Measurements from ENCODE around the gene WDFY4. TPM values are rescaled to one million over a fixed set of nuclear protein-coding genes. Genes with fewer than 3 reads are reported as not detected.

WDFY4 gene
- total and polyA plus RNA-seq, 2 experiments from 2014 or later: not detected

- in situ Hi-C loops (cut with MboI): no loop called here
- Histone ChIP-seq H3K79me2 (ENCODE audit: insufficient read depth) (no peaks in the 10 kb centered on the region), H3K4me3 (no peak overlapping the region), H4K20me1 (ENCODE audit: insufficient read depth) (no peaks in the 10 kb centered on the region), H3K9me3 (ENCODE audit: low read depth) (no peaks in the 10 kb centered on the region), H3F3A (ENCODE audit: insufficient read depth) (no peaks in the 10 kb centered on the region), H3K4me2 (ENCODE audit: unreplicated experiment) (no peak overlapping the region), H3K36me3 (ENCODE audit: low read depth) (no peaks in the 10 kb centered on the region), H3K27ac (no peak overlapping the region), H2AFZ (no peak overlapping the region), H3K4me1 (ENCODE audit: insufficient read depth) (peaks cover 5% of the 10 kb centered on the region), H3K27me3 (replicated peaks; ENCODE audit: insufficient read depth) (no peaks in the 10 kb centered on the region), H3K9ac (no peak overlapping the region), H3K9me2 (ENCODE audit: insufficient read depth) (no peaks in the 10 kb centered on the region)
- WGBS, 2 experiments (ENCODE audit: low coverage in 1 of 2, low lambda C conversion rate in 2 of 2, missing lambda C conversion rate in 2 of 2): 87 to 91% methylated on average over 6 of the region's 6 CpGs
- DNase-seq: no peak
- TF ChIP-seq EZH2phosphoT487 (IDR thresholded peaks at IDR 0.05; ENCODE audit: insufficient read depth, low read depth) (no peak), EZH2 (IDR thresholded peaks at IDR 0.05; ENCODE audit: insufficient read depth, poor library complexity, severe bottlenecking) (no peak)
Measured at GRCh38 chr10:49021685-49022084, 337.0 kb downstream of the WDFY4 start.

GRCh38 chr10:49023071-49023470 is 338.4 kb downstream of the WDFY4 start:
- in situ Hi-C loops (cut with MboI): no loop called here
- Histone ChIP-seq H3K4me2 (ENCODE audit: unreplicated experiment) (no peak overlapping the region), H3K27me3 (replicated peaks; ENCODE audit: insufficient read depth) (no peaks in the 10 kb centered on the region), H3K4me3 (no peak overlapping the region), H3K79me2 (ENCODE audit: insufficient read depth) (no peaks in the 10 kb centered on the region), H3K9me2 (ENCODE audit: insufficient read depth) (no peaks in the 10 kb centered on the region), H3K9me3 (ENCODE audit: low read depth) (no peaks in the 10 kb centered on the region), H3K36me3 (ENCODE audit: low read depth) (no peaks in the 10 kb centered on the region), H3F3A (ENCODE audit: insufficient read depth) (no peaks in the 10 kb centered on the region), H3K4me1 (ENCODE audit: insufficient read depth) (peaks cover 5% of the 10 kb centered on the region), H4K20me1 (ENCODE audit: insufficient read depth) (no peaks in the 10 kb centered on the region), H3K9ac (no peak overlapping the region), H2AFZ (no peak overlapping the region), H3K27ac (no peak overlapping the region)
- no peak for DNase-seq
- TF ChIP-seq EZH2phosphoT487 (IDR thresholded peaks at IDR 0.05; ENCODE audit: insufficient read depth, low read depth) (no peak), EZH2 (IDR thresholded peaks at IDR 0.05; ENCODE audit: insufficient read depth, poor library complexity, severe bottlenecking) (no peak)
- WGBS, 2 experiments (ENCODE audit: low coverage in 1 of 2, low lambda C conversion rate in 2 of 2, missing lambda C conversion rate in 2 of 2): 56 to 60% methylated on average over 2 of the region's 2 CpGs

GRCh38 chr10:49023752-49024151 is 339.1 kb downstream of the WDFY4 start:
- no peaks in the 10 kb centered on the region for H3F3A ChIP-seq (ENCODE audit: insufficient read depth)
- peak; percentile 49 for DNase-seq
- H3K27ac ChIP-seq: peak overlapping the region; percentile 15; the same call in 1 of the 2 replicates
- no peak overlapping the region for H3K4me2 ChIP-seq (ENCODE audit: unreplicated experiment)
- H3K9ac ChIP-seq: 0 out of 2 replicates have a peak overlapping the region, but pooled peaks have one; percentile 22
- H3K9me3 ChIP-seq (ENCODE audit: low read depth): no peaks in the 10 kb centered on the region
- no peaks in the 10 kb centered on the region for H3K27me3 ChIP-seq (replicated peaks; ENCODE audit: insufficient read depth)
- WGBS, 2 experiments (ENCODE audit: low coverage in 1 of 2, low lambda C conversion rate in 2 of 2, missing lambda C conversion rate in 2 of 2): 33 to 34% methylated on average over 5 of the region's 5 CpGs
- no peaks in the 10 kb centered on the region for H3K79me2 ChIP-seq (ENCODE audit: insufficient read depth)
- peak overlapping the region; percentile 49; the same call in 1 of the 2 replicates for H2AFZ ChIP-seq
- no peaks in the 10 kb centered on the region for H3K36me3 ChIP-seq (ENCODE audit: low read depth)
- TF ChIP-seq EZH2phosphoT487 (IDR thresholded peaks at IDR 0.05; ENCODE audit: insufficient read depth, low read depth) (no peak), EZH2 (IDR thresholded peaks at IDR 0.05; ENCODE audit: insufficient read depth, poor library complexity, severe bottlenecking) (no peak)
- in situ Hi-C loops (cut with MboI): no loop called here
- no peaks in the 10 kb centered on the region for H3K9me2 ChIP-seq (ENCODE audit: insufficient read depth)
- H3K4me1 ChIP-seq (ENCODE audit: insufficient read depth): peaks cover 5% of the 10 kb centered on the region
- H3K4me3 ChIP-seq: no peak overlapping the region
- no peaks in the 10 kb centered on the region for H4K20me1 ChIP-seq (ENCODE audit: insufficient read depth)

GRCh38 chr10:49024484-49024883 is 339.8 kb downstream of the WDFY4 start:
- Histone ChIP-seq H3K4me1 (ENCODE audit: insufficient read depth) (peaks cover 5% of the 10 kb centered on the region), H3K9ac (no peak overlapping the region), H3K79me2 (ENCODE audit: insufficient read depth) (no peaks in the 10 kb centered on the region), H3K27me3 (replicated peaks; ENCODE audit: insufficient read depth) (no peaks in the 10 kb centered on the region), H3K9me3 (ENCODE audit: low read depth) (no peaks in the 10 kb centered on the region), H3K4me2 (ENCODE audit: unreplicated experiment) (no peak overlapping the region), H4K20me1 (ENCODE audit: insufficient read depth) (no peaks in the 10 kb centered on the region), H3F3A (ENCODE audit: insufficient read depth) (no peaks in the 10 kb centered on the region), H2AFZ (no peak overlapping the region), H3K4me3 (no peak overlapping the region), H3K9me2 (ENCODE audit: insufficient read depth) (no peaks in the 10 kb centered on the region), H3K27ac (no peak overlapping the region), H3K36me3 (ENCODE audit: low read depth) (no peaks in the 10 kb centered on the region)
- 81 to 85% methylated on average over 3 of the region's 3 CpGs for WGBS, 2 experiments (ENCODE audit: low coverage in 1 of 2, low lambda C conversion rate in 2 of 2, missing lambda C conversion rate in 2 of 2)
- TF ChIP-seq EZH2phosphoT487 (IDR thresholded peaks at IDR 0.05; ENCODE audit: insufficient read depth, low read depth) (no peak), EZH2 (IDR thresholded peaks at IDR 0.05; ENCODE audit: insufficient read depth, poor library complexity, severe bottlenecking) (no peak)
- in situ Hi-C loops (cut with MboI): no loop called here
- no peak for DNase-seq
